H9 (cell line): Measurements from ENCODE around the gene RNF146. TPM values are rescaled to one million over a fixed set of nuclear protein-coding genes. Genes with fewer than 3 reads are reported as not detected.

Experiments used
- DNase-seq: peaks from one replicate; pipeline ENCODE4 v3.0.0-alpha.2; 2017
- H2AFZ ChIP-seq: one replicate; pipeline ENCODE4 v1.6.1; 2013; ENCODE audit warnings: mild to moderate bottlenecking, low read length, control low read depth, moderate library complexity
- H2AK5ac ChIP-seq: 2 replicates; pipeline ENCODE4 v1.6.1; 2013; ENCODE audit warnings: low read length, control low read depth, mixed read lengths; ENCODE audit not compliant: insufficient read length
- H2BK120ac ChIP-seq: one replicate; pipeline ENCODE4 v1.6.1; 2013; ENCODE audit warnings: low read depth, mild to moderate bottlenecking, low read length, control low read depth, inconsistent platforms; ENCODE audit not compliant: poor library complexity, severe bottlenecking
- H2BK12ac ChIP-seq: 2 replicates; pipeline ENCODE4 v1.6.1; 2013; ENCODE audit warnings: low read length, control low read depth, mixed read lengths, low read depth; ENCODE audit not compliant: insufficient read length
- H2BK15ac ChIP-seq: 2 replicates; pipeline ENCODE4 v1.6.1; 2013; ENCODE audit warnings: low read depth, low read length, control low read depth
- H2BK20ac ChIP-seq: one replicate; pipeline ENCODE4 v1.6.1; 2013; ENCODE audit warnings: low read depth, mild to moderate bottlenecking, low read length, control low read depth, inconsistent platforms; ENCODE audit not compliant: poor library complexity, severe bottlenecking
- H2BK5ac ChIP-seq: 2 replicates; pipeline ENCODE4 v1.6.1; 2013; ENCODE audit warnings: low read length, control low read depth, mixed read lengths; ENCODE audit not compliant: insufficient read length
- H3K14ac ChIP-seq: 2 replicates; pipeline ENCODE4 v1.6.1; 2013; ENCODE audit warnings: low read length, control low read depth; ENCODE audit not compliant: insufficient read depth
- H3K18ac ChIP-seq: 2 replicates; pipeline ENCODE4 v1.6.1; 2013; ENCODE audit warnings: low read depth, mild to moderate bottlenecking, mixed read lengths, low read length, control low read depth; ENCODE audit not compliant: insufficient read length
- H3K23ac ChIP-seq: 2 replicates; pipeline ENCODE4 v1.6.1; 2013; ENCODE audit warnings: low read length, control low read depth, mixed read lengths, low read depth; ENCODE audit not compliant: insufficient read length
- H3K23me2 ChIP-seq: 2 replicates; pipeline ENCODE4 v1.6.1; 2013; ENCODE audit warnings: low read depth, mild to moderate bottlenecking, mixed read lengths, low read length, control low read depth; ENCODE audit not compliant: insufficient read length, poor library complexity, severe bottlenecking
- H3K27ac ChIP-seq: 2 replicates; pipeline ENCODE4 v1.5.1; 2013; ENCODE audit warnings: low read length, control low read depth, mixed read lengths, low read depth; ENCODE audit not compliant: insufficient read length
- H3K27me3 ChIP-seq: 2 replicates; pipeline ENCODE4 v1.6.1; 2013; ENCODE audit warnings: low read length, control low read depth, inconsistent platforms; ENCODE audit not compliant: insufficient read depth
- H3K4ac ChIP-seq: 2 replicates; pipeline ENCODE4 v1.6.1; 2013; ENCODE audit warnings: low read depth, mild to moderate bottlenecking, control low read depth, inconsistent platforms, low read length, moderate library complexity
- H3K4me1 ChIP-seq: 2 replicates; pipeline ENCODE4 v1.6.1; 2013; ENCODE audit warnings: low read length, control low read depth, inconsistent platforms; ENCODE audit not compliant: insufficient read depth
- H3K4me2 ChIP-seq: 2 replicates; pipeline ENCODE4 v1.6.1; 2013; ENCODE audit warnings: low read length, control low read depth, mixed read lengths; ENCODE audit not compliant: insufficient read length, insufficient read depth
- H3K56ac ChIP-seq: 2 replicates; pipeline ENCODE4 v1.6.1; 2013; ENCODE audit warnings: low read depth, mild to moderate bottlenecking, mixed read lengths, low read length, control low read depth; ENCODE audit not compliant: insufficient read length
- H3K79me1 ChIP-seq: 2 replicates; pipeline ENCODE4 v1.6.1; 2013; ENCODE audit warnings: low read depth, mild to moderate bottlenecking, moderate library complexity, low read length, control low read depth, inconsistent platforms; ENCODE audit not compliant: insufficient read depth, poor library complexity, severe bottlenecking
- H3K79me2 ChIP-seq: 2 replicates; pipeline ENCODE4 v1.6.1; 2013; ENCODE audit warnings: low read length, control low read depth, inconsistent platforms; ENCODE audit not compliant: insufficient read depth
- H3K9ac ChIP-seq: 2 replicates; pipeline ENCODE4 v1.6.1; 2013; ENCODE audit warnings: low read length, control low read depth, mixed read lengths; ENCODE audit not compliant: insufficient read length; ENCODE audit errors: extremely low read depth
- H3K9me3 ChIP-seq: one replicate; pipeline ENCODE4 v1.6.1; 2013; ENCODE audit warnings: low read depth, low read length, inconsistent platforms; ENCODE audit not compliant: control insufficient read depth
- H3T11ph ChIP-seq: one replicate; pipeline ENCODE4 v1.6.1; 2013; ENCODE audit warnings: mild to moderate bottlenecking, low read length, control low read depth, inconsistent platforms
- H4K20me1 ChIP-seq: one replicate; pipeline ENCODE4 v1.6.1; 2013; ENCODE audit not compliant: control insufficient read depth, insufficient read length, insufficient read depth
- H4K5ac ChIP-seq: 2 replicates; pipeline ENCODE4 v1.6.1; 2013; ENCODE audit warnings: low read depth, mild to moderate bottlenecking, mixed read lengths, low read length, control low read depth; ENCODE audit not compliant: insufficient read length
- H4K8ac ChIP-seq: replicated peaks from 2 replicates; pipeline ENCODE4 v1.6.1; 2013; ENCODE audit warnings: low read length, control low read depth, mixed read lengths, low read depth; ENCODE audit not compliant: insufficient read length
- H4K91ac ChIP-seq: 2 replicates; pipeline ENCODE4 v1.6.1; 2013; ENCODE audit warnings: low read depth, mild to moderate bottlenecking, moderate library complexity, mixed read lengths, low read length, control low read depth; ENCODE audit not compliant: insufficient read length
- H3K27ac Mint-ChIP-seq, 3 experiments: 2 replicates in 2 of 3; 3 replicates in 1 of 3; pipeline ENCODE4 v1.8.0; 2020 to 2021; ENCODE audit warnings: mixed read lengths in 3 of 3, mild to moderate bottlenecking in 1 of 3, moderate library complexity in 1 of 3
- H3K27me3 Mint-ChIP-seq: 2 replicates; pipeline ENCODE4 v1.8.0; 2021; ENCODE audit warnings: low read depth, mild to moderate bottlenecking, moderate library complexity, mixed read lengths
- H3K36me3 Mint-ChIP-seq, 3 experiments: 2 replicates in 2 of 3; 3 replicates in 1 of 3; pipeline ENCODE4 v1.8.0; 2020 to 2021; ENCODE audit warnings: low read depth in 3 of 3, mixed read lengths in 3 of 3; ENCODE audit not compliant: insufficient read depth in 1 of 3
- H3K4me1 Mint-ChIP-seq, 2 experiments: 2 replicates each; pipeline ENCODE4 v1.8.0; 2020; ENCODE audit warnings: mixed read lengths in 2 of 2
- H3K4me3 Mint-ChIP-seq, 2 experiments: 2 replicates in 1 of 2; 3 replicates in 1 of 2; pipeline ENCODE4 v1.8.0; 2020 to 2021; ENCODE audit warnings: mild to moderate bottlenecking in 2 of 2, mixed read lengths in 2 of 2, moderate library complexity in 1 of 2
- H3K9me3 Mint-ChIP-seq, 2 experiments: 2 replicates in 1 of 2; 3 replicates in 1 of 2; pipeline ENCODE4 v1.8.0; 2020; ENCODE audit warnings: mild to moderate bottlenecking in 2 of 2, mixed read lengths in 2 of 2, moderate library complexity in 1 of 2
- CTCF ChIP-seq: fragments of 200-600 bp; sonication (generic); conservative IDR thresholded peaks from 3 replicates; pipeline ENCODE4 v1.8.0; 2021; ENCODE audit warnings: antibody characterized with exemption, mild to moderate bottlenecking
- WGBS: extraction: QIAGEN DNeasy Blood & Tissue Kit; methylation state at CpG from one replicate; pipeline ENCODE4 v1.1.7; 2013; ENCODE audit warnings: missing lambda C conversion rate, low lambda C conversion rate, mixed read lengths; ENCODE audit not compliant: insufficient read length; ENCODE audit errors: extremely low coverage; 5-methylcytosine and 5-hydroxymethylcytosine counted together
- total RNA-seq: library from RNA; stranded (reverse); gene quantifications from 2 replicates; pipeline ENCODE4 v1.2.1, GENCODE V29; 2021

Gene RNF146
- total RNA-seq, 1 experiment from 2014 or later, result 20.4 TPM

- peak; percentile 47 for DNase-seq
- Histone ChIP-seq H3K18ac (no peak overlapping the region), H3K9ac (no peak overlapping the region), H3K4me1 (peaks cover 2% of the 10 kb centered on the region; the same call in 1 of the 2 replicates), H3K27me3 (no peaks in the 10 kb centered on the region), H2BK5ac (no peak overlapping the region), H4K5ac (no peak overlapping the region), H2AFZ (no peak overlapping the region), H3K79me1 (no peaks in the 10 kb centered on the region), H2BK20ac (no peak overlapping the region), H3K14ac (no peak overlapping the region), H4K91ac (no peak overlapping the region), H3K9me3 (no peaks in the 10 kb centered on the region), H3K27ac (peak overlapping the region; percentile 60), H3K79me2 (peaks cover 3% of the 10 kb centered on the region; the same call in 1 of the 2 replicates), H2BK120ac (no peak overlapping the region), H3K23me2 (no peaks in the 10 kb centered on the region), H2BK15ac (no peak overlapping the region), H4K20me1 (no peaks in the 10 kb centered on the region), H2BK12ac (no peak overlapping the region), H3K4ac (no peak overlapping the region), H2AK5ac (no peak overlapping the region), H3T11ph (no peak overlapping the region), H3K56ac (no peak overlapping the region), H3K23ac (no peak overlapping the region), H3K4me2 (no peak overlapping the region), H4K8ac (no peak overlapping the region)
- H3K4me1 Mint-ChIP-seq, result peaks cover 11 to 49% of the 10 kb centered on the region in 2 experiments
- no peak for TF ChIP-seq CTCF
- H3K4me3 Mint-ChIP-seq, result no peak overlapping the region
- H3K36me3 Mint-ChIP-seq, result peaks cover 0 to 4% (median 2%) of the 10 kb centered on the region in 3 experiments; a peak in 4 of 7 replicates
- peak overlapping the region in 2 of 3 experiments; percentile 94 to 96; a peak in 5 of 7 replicates for H3K27ac Mint-ChIP-seq
- H3K9me3 Mint-ChIP-seq, result no peaks in the 10 kb centered on the region
- H3K27me3 Mint-ChIP-seq, result no peaks in the 10 kb centered on the region
- WGBS, result no CpG with 5 or more reads among the region's 4 CpGs
Observed at GRCh38 chr6:127332383-127332961, 65.8 kb downstream of the RNF146 start.

Other genes starting within 250 kb of the RNF146 start
- not detected in 2 replicates for gene RSPO3, start 148.2 kb upstream of the RNF146 start, total RNA-seq
- 47.8 and 49.8 TPM in 2 replicates for gene ECHDC1, start 76.7 kb downstream of the RNF146 start, total RNA-seq
- 3.1 and 4.7 TPM in 2 replicates for gene KIAA0408, start 192.5 kb downstream of the RNF146 start, total RNA-seq